HEK293 (cell line): Measurements from ENCODE around the gene PLEKHF1.

Experiments
- CTCF ChIA-PET: fragments of 350-600 bp; formaldehyde crosslinking; extraction: SDS; loops from one replicate; lab custom pipeline; 2021; ENCODE audit warnings: antibody characterized with exemption; lab: Yijun Ruan, JAX
- POLR2A ChIA-PET: fragments of 300-600 bp; formaldehyde crosslinking; extraction: SDS; loops from one replicate; lab custom pipeline; 2020; ENCODE audit warnings: antibody characterized with exemption, inconsistent platforms; lab: Yijun Ruan, JAX
- H3K27ac ChIP-seq: fragments of 200-500 bp; sonication (Bioruptor generic); 2 replicates; pipeline ENCODE4 v1.5.1; 2014; ENCODE audit warnings: low read depth, low read length, control low read depth, inconsistent platforms; ENCODE audit errors: extremely low read depth
- H3K36me3 ChIP-seq, 2 experiments: fragments of 200-500 bp in 1 of 2; sonication (Bioruptor generic) in 1 of 2; 1 replicate in 1 of 2; 2 replicates in 1 of 2; pipeline ENCODE4 v1.5.1; 2014 to 2017; ENCODE audit warnings: inconsistent platforms in 2 of 2, low read length in 2 of 2; ENCODE audit not compliant: control insufficient read depth in 2 of 2, insufficient read depth in 1 of 2
- H3K4me1 ChIP-seq: fragments of 200-500 bp; sonication (Bioruptor generic); 2 replicates; pipeline ENCODE4 v1.5.1; 2014; ENCODE audit warnings: mild to moderate bottlenecking, low read length, inconsistent platforms; ENCODE audit not compliant: control insufficient read depth, insufficient read depth
- H3K4me3 ChIP-seq: 2 replicates; pipeline ENCODE4 v1.5.1; 2011; ENCODE audit warnings: low read depth, mild to moderate bottlenecking, control low read depth, low read length, moderate library complexity
- H3K9me3 ChIP-seq: fragments of 200-500 bp; sonication (Bioruptor generic); 2 replicates; pipeline ENCODE4 v1.5.1; 2014; ENCODE audit warnings: low read depth, low read length, inconsistent platforms; ENCODE audit not compliant: control insufficient read depth, insufficient read depth
- BCL11B ChIP-seq: fragments of 450-650 bp; formaldehyde crosslinking; IDR thresholded peaks from 2 replicates; pipeline ENCODE4 v1.5.1; 2016; ENCODE audit warnings: low read depth, missing biosample characterization, missing genetic modification characterization
- EGR2 ChIP-seq: fragments of 450-650 bp; formaldehyde crosslinking; IDR thresholded peaks from 2 replicates; pipeline ENCODE4 v1.5.1; 2016; ENCODE audit warnings: low read depth, missing biosample characterization, missing genetic modification characterization
- IKZF3 ChIP-seq: fragments of 450-650 bp; IDR thresholded peaks from 2 replicates; pipeline ENCODE4 v1.5.0; 2018; ENCODE audit warnings: missing biosample characterization, mild to moderate bottlenecking, missing genetic modification characterization, moderate library complexity
- YY2 ChIP-seq: fragments of 450-650 bp; formaldehyde crosslinking; IDR thresholded peaks from 2 replicates; pipeline ENCODE4 v1.5.1; 2016; ENCODE audit warnings: missing biosample characterization, missing genetic modification characterization
- ZBTB10 ChIP-seq: fragments of 450-650 bp; formaldehyde crosslinking; IDR thresholded peaks from 2 replicates; pipeline ENCODE4 v1.5.1; 2016; ENCODE audit warnings: missing biosample characterization, missing genetic modification characterization
- ZFHX2 ChIP-seq: fragments of 450-650 bp; formaldehyde crosslinking; conservative IDR thresholded peaks from 2 replicates; pipeline ENCODE4 v1.5.1; 2016; ENCODE audit warnings: missing biosample characterization, missing genetic modification characterization
- ZFP41 ChIP-seq: fragments of 450-650 bp; formaldehyde crosslinking; IDR thresholded peaks from 2 replicates; pipeline ENCODE4 v1.5.1; 2016; ENCODE audit warnings: missing biosample characterization, missing genetic modification characterization, borderline replicate concordance
- ZNF114 ChIP-seq: fragments of 450-650 bp; formaldehyde crosslinking; IDR thresholded peaks from 2 replicates; pipeline ENCODE4 v1.5.0; 2017; ENCODE audit warnings: missing biosample characterization, missing genetic modification characterization
- ZNF26 ChIP-seq: fragments of 450-650 bp; formaldehyde crosslinking; IDR thresholded peaks from 2 replicates; pipeline ENCODE4 v1.5.1; 2016; ENCODE audit warnings: missing biosample characterization, missing genetic modification characterization
- ZNF350 ChIP-seq: fragments of 450-650 bp; formaldehyde crosslinking; IDR thresholded peaks from 2 replicates; pipeline ENCODE4 v1.5.0; 2017; ENCODE audit warnings: missing biosample characterization, mild to moderate bottlenecking, missing genetic modification characterization
- ZNF623 ChIP-seq: fragments of 450-650 bp; formaldehyde crosslinking; IDR thresholded peaks from 2 replicates; pipeline ENCODE4 v1.5.1; 2016; ENCODE audit warnings: missing biosample characterization, missing genetic modification characterization
- ZNF645 ChIP-seq: fragments of 450-650 bp; formaldehyde crosslinking; IDR thresholded peaks from 2 replicates; pipeline ENCODE4; 2016; ENCODE audit warnings: missing biosample characterization, missing genetic modification characterization
- ZNF692 ChIP-seq: fragments of 450-650 bp; formaldehyde crosslinking; IDR thresholded peaks from 2 replicates; pipeline ENCODE4 v1.5.1; 2016; ENCODE audit warnings: missing biosample characterization, missing genetic modification characterization
- TF ChIP-seq, protein P1 (sequence below): fragments of 450-650 bp; formaldehyde crosslinking; IDR thresholded peaks from 2 replicates; pipeline ENCODE4 v1.5.1; 2016; ENCODE audit warnings: missing biosample characterization, missing genetic modification characterization

The PLEKHF1 gene

DNA sequence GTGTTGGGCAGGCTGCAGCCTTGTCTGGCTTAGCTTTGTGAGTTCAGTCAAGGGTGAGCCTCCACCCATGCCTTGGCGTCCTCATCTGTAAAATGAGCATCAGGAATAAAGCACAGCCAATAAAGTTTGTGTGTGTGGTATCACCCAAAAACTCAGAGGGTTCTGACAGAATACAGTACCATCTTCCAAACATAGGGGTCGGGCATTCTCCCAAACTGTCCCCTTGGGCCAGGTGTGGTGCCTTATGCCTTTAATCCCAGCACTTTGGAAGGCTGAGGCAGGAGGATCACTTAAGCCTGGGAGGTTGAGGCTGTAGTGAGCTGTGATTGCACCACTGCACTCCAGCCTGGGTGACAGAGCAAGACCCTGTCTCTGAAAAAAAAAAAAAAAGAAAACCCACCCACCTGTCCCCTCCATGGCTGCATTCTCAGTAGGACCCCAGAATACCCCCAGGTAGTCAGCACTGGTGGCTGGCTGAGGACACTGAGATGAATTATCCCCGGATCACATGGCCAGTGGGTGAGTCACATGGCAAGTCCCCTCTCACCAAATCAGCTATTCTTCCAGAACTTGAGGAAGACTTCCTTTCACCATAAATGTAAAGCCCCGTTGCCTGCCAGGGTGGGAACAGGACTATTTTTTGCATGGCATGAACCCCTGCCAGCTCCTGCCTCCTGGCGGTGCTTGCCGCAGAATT lies 40.6 kb upstream of the PLEKHF1 start:
- Histone ChIP-seq H3K4me1 (0 out of 2 replicates have a peak, but pooled peaks cover 3% of the 10 kb centered on the region), H3K27ac (no peak overlapping the region), H3K9me3 (no peaks in the 10 kb centered on the region), H3K36me3 (no peaks in the 10 kb centered on the region), H3K4me3 (no peak overlapping the region)
- TF ChIP-seq ZNF114 (tag by site-specific recombination): no peak
- TF ChIP-seq ZFHX2: no peak
- TF ChIP-seq, protein P1, sequence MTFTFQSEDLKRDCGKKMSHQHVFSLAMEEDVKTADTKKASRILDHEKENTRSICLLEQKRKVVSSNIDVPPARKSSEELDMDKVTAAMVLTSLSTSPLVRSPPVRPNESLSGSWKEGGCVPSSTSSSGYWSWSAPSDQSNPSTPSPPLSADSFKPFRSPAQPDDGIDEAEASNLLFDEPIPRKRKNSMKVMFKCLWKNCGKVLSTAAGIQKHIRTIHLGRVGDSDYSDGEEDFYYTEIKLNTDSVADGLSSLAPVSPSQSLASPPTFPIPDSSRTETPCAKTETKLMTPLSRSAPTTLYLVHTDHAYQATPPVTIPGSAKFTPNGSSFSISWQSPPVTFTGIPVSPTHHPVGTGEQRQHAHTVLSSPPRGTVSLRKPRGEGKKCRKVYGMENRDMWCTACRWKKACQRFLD (tag by site-specific recombination): no peak
- TF ChIP-seq ZNF350 (tag by site-specific recombination): no peak
- TF ChIP-seq EGR2 (tag by site-specific recombination): no peak
- TF ChIP-seq ZNF26 (tag by site-specific recombination): no peak
- TF ChIP-seq ZNF692 (tag by site-specific recombination): no peak
- no peak for TF ChIP-seq ZNF623 (tag by site-specific recombination)
- POLR2A ChIA-PET: interaction anchor here (1.0 to 1.2 kb wide), 3 partner anchors 15 to 90 kb away, joined by 3 to 7 read pairs (median 4); partner anchors contain the start of genes C19orf12 and POP4
- CTCF ChIA-PET: interaction anchor here (0.6 to 10.5 kb wide), 7 partner anchors 14 to 92 kb away, joined by 3 to 94 read pairs (median 5); partner anchors contain the start of gene POP4

DNA sequence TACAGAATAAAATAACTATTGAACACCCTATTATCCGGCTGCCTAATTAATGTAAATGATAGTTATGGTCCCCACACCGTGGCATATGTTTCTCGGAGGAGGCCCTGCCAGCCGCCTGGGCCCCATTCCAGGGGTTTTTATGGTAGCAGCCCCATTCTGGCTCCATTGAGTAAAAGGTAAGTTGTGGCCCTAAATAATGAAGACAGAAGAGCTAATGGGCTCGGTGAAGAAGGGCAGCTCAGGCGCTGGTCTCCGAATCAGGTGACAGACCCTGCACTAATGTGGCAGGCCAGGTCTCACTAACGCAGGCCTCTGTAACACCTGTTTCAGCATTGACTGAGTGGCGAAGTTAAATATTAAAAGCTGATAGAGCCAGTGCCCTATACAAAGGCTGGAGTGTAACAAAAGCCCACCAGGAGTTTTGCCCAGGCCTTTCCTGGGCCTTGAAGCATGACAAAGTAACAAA lies 40.0 kb upstream of the PLEKHF1 start:
- H3K9me3 ChIP-seq: no peaks in the 10 kb centered on the region
- no peak overlapping the region for H3K4me3 ChIP-seq
- CTCF ChIA-PET: interaction anchor here (0.5 to 10.5 kb wide), 11 partner anchors 11 to 193 kb away, joined by 3 to 94 read pairs (median 3); partner anchors contain the start of gene POP4
- H3K27ac ChIP-seq: no peak overlapping the region
- 0 out of 2 replicates have a peak, but pooled peaks cover 3% of the 10 kb centered on the region for H3K4me1 ChIP-seq
- POLR2A ChIA-PET: interaction anchor here (0.6 to 1.0 kb wide), 2 partner anchors 90 to 173 kb away, joined by 4 to 5 read pairs; partner anchors contain the start of gene C19orf12
- TF ChIP-seq BCL11B (no peak), IKZF3 (tag by site-specific recombination) (no peak)
- H3K36me3 ChIP-seq: no peaks in the 10 kb centered on the region

GRCh38 chr19:29626386-29626785 lies 38.9 kb upstream of the PLEKHF1 start:
- POLR2A ChIA-PET: interaction anchor here (1.8 kb wide), 1 partner anchor 20 kb away, joined by 6 read pairs; the partner anchor contains the start of gene POP4
- Histone ChIP-seq H3K36me3 (no peaks in the 10 kb centered on the region), H3K4me1 (0 out of 2 replicates have a peak, but pooled peaks cover 3% of the 10 kb centered on the region), H3K27ac (no peak overlapping the region), H3K4me3 (no peak overlapping the region), H3K9me3 (no peaks in the 10 kb centered on the region)
- CTCF ChIA-PET: interaction anchor here (0.5 to 10.5 kb wide), 8 partner anchors 15 to 576 kb away, joined by 3 to 94 read pairs (median 3); partner anchors contain the start of gene POP4
- TF ChIP-seq ZNF645 (no peak), YY2 (no peak), ZFP41 (no peak), ZBTB10 (tag by site-specific recombination) (no peak)
